T-helper 2 cell treated with Interferon-gamma antibody and Interleukin-4, amounts not matched to agents 5 μg/mL and 100 μg/mL, for 36 hours (primary cell): ENCODE measurements around the gene CASR.
A peak's percentile ranks its signal among the peaks of the same experiment; 100 is the strongest.

Experiments
- DNase-seq: peaks from one replicate; pipeline ENCODE4 v3.0.0; 2021; ENCODE audit warnings: low spot score
- H3K27ac Mint-ChIP-seq: one replicate; pipeline ENCODE4 v1.8.0; 2021; ENCODE audit warnings: mild to moderate bottlenecking, mixed read lengths
- H3K27me3 Mint-ChIP-seq: one replicate; pipeline ENCODE4 v1.8.0; 2021; ENCODE audit warnings: low read depth, mixed read lengths
- H3K36me3 Mint-ChIP-seq: one replicate; pipeline ENCODE4 v1.8.0; 2021; ENCODE audit warnings: low read depth, mixed read lengths
- H3K4me1 Mint-ChIP-seq: one replicate; pipeline ENCODE4 v1.8.0; 2021; ENCODE audit warnings: low read depth, mixed read lengths
- H3K4me3 Mint-ChIP-seq: one replicate; pipeline ENCODE4 v1.8.0; 2022; ENCODE audit warnings: mild to moderate bottlenecking, moderate library complexity, mixed read lengths
- H3K9me3 Mint-ChIP-seq: one replicate; pipeline ENCODE4 v1.8.0; 2021; ENCODE audit warnings: mixed read lengths

CASR gene

GRCh38 chr3:122314228-122314876, 130.9 kb downstream of the CASR start:
- Mint-ChIP-seq H3K27ac (no peak overlapping the region), H3K4me3 (no peak overlapping the region), H3K36me3 (no peaks in the 10 kb centered on the region)

GRCh38 chr3:122315619-122316018, 132.2 kb downstream of the CASR start:
- DNase-seq, result no peak
- Mint-ChIP-seq H3K4me1 (peaks cover 15% of the 10 kb centered on the region), H3K27ac (no peak overlapping the region), H3K27me3 (peaks cover 38% of the 10 kb centered on the region), H3K4me3 (no peak overlapping the region), H3K36me3 (peaks cover 1% of the 10 kb centered on the region), H3K9me3 (peaks cover 27% of the 10 kb centered on the region)

More at GRCh38 chr3:122314228-122314876, 130.9 kb downstream of the CASR start:
- Mint-ChIP-seq H3K9me3 (peaks cover 15% of the 10 kb centered on the region), H3K27me3 (peaks cover 39% of the 10 kb centered on the region), H3K4me1 (peaks cover 13% of the 10 kb centered on the region)
- DNase-seq, result no peak

- Mint-ChIP-seq H3K36me3 (peaks cover 3% of the 10 kb centered on the region), H3K9me3 (peaks cover 28% of the 10 kb centered on the region), H3K4me1 (peaks cover 19% of the 10 kb centered on the region), H3K27me3 (peaks cover 35% of the 10 kb centered on the region), H3K4me3 (no peak overlapping the region), H3K27ac (no peak overlapping the region)
- DNase-seq, result no peak
Measured at GRCh38 chr3:122316368-122316767, 132.9 kb downstream of the CASR start.

- Mint-ChIP-seq H3K27ac (no peak overlapping the region), H3K27me3 (peaks cover 35% of the 10 kb centered on the region), H3K4me1 (peaks cover 29% of the 10 kb centered on the region), H3K4me3 (no peak overlapping the region), H3K9me3 (peaks cover 28% of the 10 kb centered on the region), H3K36me3 (peaks cover 3% of the 10 kb centered on the region)
- no peak for DNase-seq
Measured at GRCh38 chr3:122318620-122319019, 135.2 kb downstream of the CASR start.

- peak overlapping the region; percentile 48 for H3K4me3 Mint-ChIP-seq
- peaks cover 3% of the 10 kb centered on the region for H3K36me3 Mint-ChIP-seq
- H3K9me3 Mint-ChIP-seq, result peaks cover 28% of the 10 kb centered on the region
- peaks cover 28% of the 10 kb centered on the region for H3K4me1 Mint-ChIP-seq
- DNase-seq, result peak; percentile 52
- H3K27me3 Mint-ChIP-seq, result peaks cover 33% of the 10 kb centered on the region
- peak overlapping the region; percentile 0 for H3K27ac Mint-ChIP-seq
Measured at GRCh38 chr3:122322095-122323075, 138.9 kb downstream of the CASR start.

GRCh38 chr3:122324871-122325323, 141.4 kb downstream of the CASR start, which contains the start of gene CSTA:
TSS of gene CSTA (plus strand) at chr3:122325248. CDS start at chr3:122325293, 45 bp downstream.
- H3K9me3 Mint-ChIP-seq, result peaks cover 8% of the 10 kb centered on the region
- no peak within 1 kb of the TSS for H3K4me3 Mint-ChIP-seq
- H3K36me3 Mint-ChIP-seq, result peaks cover 2% of the 10 kb centered on the region
- DNase-seq, result no peak
- H3K4me1 Mint-ChIP-seq, result peaks cover 23% of the 10 kb centered on the region
- no peak within 1 kb of the TSS for H3K27ac Mint-ChIP-seq
- H3K27me3 Mint-ChIP-seq, result peaks cover 16% of the 10 kb centered on the region

GRCh38 chr3:122325769-122326168, 142.3 kb downstream of the CASR start:
- Mint-ChIP-seq H3K4me3 (no peak overlapping the region), H3K36me3 (peaks cover 2% of the 10 kb centered on the region), H3K27ac (no peak overlapping the region), H3K4me1 (peaks cover 21% of the 10 kb centered on the region), H3K9me3 (no peaks in the 10 kb centered on the region), H3K27me3 (peaks cover 21% of the 10 kb centered on the region)
- no peak for DNase-seq

- DNase-seq, result no peak
- no peaks in the 10 kb centered on the region for H3K4me1 Mint-ChIP-seq
- no peak overlapping the region for H3K27ac Mint-ChIP-seq
- peaks cover 47% of the 10 kb centered on the region for H3K27me3 Mint-ChIP-seq
- H3K4me3 Mint-ChIP-seq, result no peak overlapping the region
- H3K36me3 Mint-ChIP-seq, result no peaks in the 10 kb centered on the region
- H3K9me3 Mint-ChIP-seq, result no peaks in the 10 kb centered on the region
Measured at GRCh38 chr3:122331886-122332285, 148.4 kb downstream of the CASR start.

- H3K4me1 Mint-ChIP-seq, result no peaks in the 10 kb centered on the region
- H3K27me3 Mint-ChIP-seq, result peaks cover 48% of the 10 kb centered on the region
Measured at GRCh38 chr3:122332551-122332950, 149.1 kb downstream of the CASR start.

More at GRCh38 chr3:122332551-122332950, 149.1 kb downstream of the CASR start:
- Mint-ChIP-seq H3K4me3 (no peak overlapping the region), H3K27ac (no peak overlapping the region), H3K36me3 (no peaks in the 10 kb centered on the region), H3K9me3 (no peaks in the 10 kb centered on the region)
- DNase-seq, result no peak
